Natural killer cell (primary cell): ENCODE measurements around the gene ATRNL1. TPM values are rescaled to one million over a fixed set of nuclear protein-coding genes. Genes with fewer than 3 reads are reported as not detected.
A peak's percentile ranks its signal among the peaks of the same experiment; 100 is the strongest.
"Not testable (repeated sequence)": the region's sequence is repeated elsewhere in the genome, so short reads cannot be mapped to it uniquely, and the experiment has no call there.

Experiments used
- ATAC-seq, 3 donors: fragments of 150-1000 bp in 2 of 3; fragments of 200-7000 bp in 1 of 3; cut with Tn5 transposase; 1 replicate in 1 of 3; 2 replicates in 2 of 3; pipeline ENCODE4 v1.10.0; 2021; ENCODE audit warnings: mild to moderate bottlenecking in 2 of 3, moderate library complexity in 2 of 3
- DNase-seq, 2 donors: peaks; one replicate each; pipeline versions ENCODE4 v3.0.0 to v3.0.0-alpha.2; 2013 to 2021; ENCODE audit warnings: mixed read lengths in 1 of 2
- H3K27ac ChIP-seq: one replicate; pipeline ENCODE4 v1.5.1; 2013; ENCODE audit warnings: mild to moderate bottlenecking, low read length
- H3K27me3 ChIP-seq: one replicate; pipeline ENCODE4 v1.6.1; 2013; ENCODE audit warnings: low read length; ENCODE audit not compliant: control insufficient read depth, insufficient read depth
- H3K36me3 ChIP-seq: one replicate; pipeline ENCODE4 v1.6.1; 2013; ENCODE audit warnings: low read length; ENCODE audit not compliant: control insufficient read depth, insufficient read depth
- H3K4me1 ChIP-seq: one replicate; pipeline ENCODE4 v1.6.1; 2013; ENCODE audit warnings: low read length; ENCODE audit not compliant: control insufficient read depth, insufficient read depth
- H3K4me3 ChIP-seq: one replicate; pipeline ENCODE4 v1.5.1; 2013; ENCODE audit warnings: low read length
- H3K9me3 ChIP-seq: one replicate; pipeline ENCODE4 v1.6.1; 2013; ENCODE audit warnings: low read length; ENCODE audit not compliant: control insufficient read depth, insufficient read depth
- H3K27ac Mint-ChIP-seq, 2 donors: one replicate each; pipeline ENCODE4 v1.8.0; 2022; ENCODE audit warnings: mild to moderate bottlenecking in 2 of 2, mixed read lengths in 2 of 2, moderate library complexity in 1 of 2
- H3K27me3 Mint-ChIP-seq, 2 donors: one replicate each; pipeline ENCODE4 v1.8.0; 2022; ENCODE audit warnings: low read depth in 2 of 2, mixed read lengths in 2 of 2
- H3K36me3 Mint-ChIP-seq: one replicate; pipeline ENCODE4 v1.8.0; 2022; ENCODE audit warnings: mixed read lengths
- H3K4me1 Mint-ChIP-seq, 2 donors: one replicate each; pipeline ENCODE4 v1.8.0; 2022; ENCODE audit warnings: mixed read lengths in 2 of 2
- H3K4me3 Mint-ChIP-seq: one replicate; pipeline ENCODE4 v1.8.0; 2022; ENCODE audit warnings: mild to moderate bottlenecking, moderate library complexity, mixed read lengths
- H3K9me3 Mint-ChIP-seq, 2 donors: one replicate each; pipeline ENCODE4 v1.8.0; 2022; ENCODE audit warnings: mixed read lengths in 2 of 2
- CTCF ChIP-seq: fragments of 200-600 bp; IDR thresholded peaks from one replicate; pipeline ENCODE4 v1.8.0; 2022; ENCODE audit warnings: antibody characterized with exemption
- WGBS: methylation state at CpG from one replicate; pipeline ENCODE4 v1.1.7; 2013; ENCODE audit warnings: missing lambda C conversion rate; ENCODE audit not compliant: insufficient coverage; 5-methylcytosine and 5-hydroxymethylcytosine counted together
- intact Hi-C: fragments of 100-400 bp; cut with micrococcal nuclease; formaldehyde crosslinking; loops from one replicate; pipeline ENCODE4 v1.14.2; 2022
- total RNA-seq, 4 donors: library from RNA; stranded (reverse); fragments of 120-200 nt in 1 of 4; gene quantifications; one replicate each; pipeline versions ENCODE4 v1.2.3 to v1.2.4, GENCODE V29; 2013 to 2022

Gene ATRNL1
- total RNA-seq, 3 donors from 2014 or later (not counting 1 experiment from before 2014, with no cell fraction given): not detected

GRCh38 chr10:115171392-115171960 is 78.3 kb downstream of the ATRNL1 start:
- no CpG with 5 or more reads among the region's 1 CpG for WGBS
- Mint-ChIP-seq H3K9me3 (peaks cover 0 to 2% of the 10 kb centered on the region in 2 donors), H3K4me1 (no peaks in the 10 kb centered on the region), H3K27ac (no peak overlapping the region), H3K27me3 (no peaks in the 10 kb centered on the region), H3K4me3 (no peak overlapping the region), H3K36me3 (no peaks in the 10 kb centered on the region)
- TF ChIP-seq CTCF: no peak
- Histone ChIP-seq H3K27me3 (no peaks in the 10 kb centered on the region), H3K27ac (no peak overlapping the region), H3K4me3 (no peak overlapping the region), H3K4me1 (no peaks in the 10 kb centered on the region), H3K36me3 (no peaks in the 10 kb centered on the region), H3K9me3 (no peaks in the 10 kb centered on the region)
- ATAC-seq (no peak), DNase-seq (no peak)
- intact Hi-C loops: no loop called here

- H3K36me3 ChIP-seq: no peaks in the 10 kb centered on the region
- Mint-ChIP-seq H3K27me3 (no peaks in the 10 kb centered on the region), H3K36me3 (no peaks in the 10 kb centered on the region), H3K27ac (no peak overlapping the region), H3K4me1 (no peaks in the 10 kb centered on the region), H3K9me3 (peaks cover 0 to 3% of the 10 kb centered on the region in 2 donors), H3K4me3 (no peak overlapping the region)
- H3K27me3 ChIP-seq: no peaks in the 10 kb centered on the region
- no peak overlapping the region for H3K4me3 ChIP-seq
- ATAC-seq: no peak
- no peak for DNase-seq
- no peaks in the 10 kb centered on the region for H3K4me1 ChIP-seq
- TF ChIP-seq CTCF: no peak
- WGBS: no CpG with 5 or more reads among the region's 3 CpGs
- no peaks in the 10 kb centered on the region for H3K9me3 ChIP-seq
- intact Hi-C loops: no loop called here
- H3K27ac ChIP-seq: no peak overlapping the region
These were observed 80.8 kb downstream of the ATRNL1 start for GRCh38 chr10:115173915-115174443.

GRCh38 chr10:115207276-115207675 is 114.1 kb downstream of the ATRNL1 start:
- ATAC-seq, H3K4me3 ChIP-seq, H3K4me1 Mint-ChIP-seq, H3K9me3 ChIP-seq, H3K27me3 ChIP-seq, intact Hi-C loops, H3K27ac Mint-ChIP-seq, H3K9me3 Mint-ChIP-seq, H3K36me3 ChIP-seq, H3K36me3 Mint-ChIP-seq, H3K27ac ChIP-seq, DNase-seq, H3K27me3 Mint-ChIP-seq, H3K4me1 ChIP-seq: not testable (repeated sequence)
- 0% methylated on average over 1 of the region's 2 CpGs for WGBS
- H3K4me3 Mint-ChIP-seq: peak overlapping the region; percentile 31

GRCh38 chr10:115209133-115209532 is 116.0 kb downstream of the ATRNL1 start:
- no peaks in the 10 kb centered on the region for H3K27me3 Mint-ChIP-seq
- Histone ChIP-seq H3K27ac (no peak overlapping the region), H3K36me3 (no peaks in the 10 kb centered on the region), H3K9me3 (no peaks in the 10 kb centered on the region), H3K4me3 (no peak overlapping the region), H3K4me1 (no peaks in the 10 kb centered on the region), H3K27me3 (no peaks in the 10 kb centered on the region)
- WGBS: no CpG with 5 or more reads among the region's 1 CpG
- H3K4me3 Mint-ChIP-seq: no peak overlapping the region
- no peak for ATAC-seq
- H3K4me1 Mint-ChIP-seq: peaks cover 6 to 7% of the 10 kb centered on the region in 2 donors
- no peak for DNase-seq
- intact Hi-C loops: no loop called here
- H3K36me3 Mint-ChIP-seq: no peaks in the 10 kb centered on the region
- no peak overlapping the region for H3K27ac Mint-ChIP-seq
- H3K9me3 Mint-ChIP-seq: peaks cover 2 to 4% of the 10 kb centered on the region in 2 donors
- no peak for TF ChIP-seq CTCF
